RWPE1 (cell line): ENCODE measurements around the gene PDXP.

Experiments
- CTCF ChIA-PET: fragments of 350-600 bp; sonication (Branson Sonifier 250); formaldehyde crosslinking; extraction: SDS; loops from one replicate; lab custom pipeline; 2021; lab: Yijun Ruan, JAX
- POLR2A ChIA-PET: fragments of 400-600 bp; formaldehyde crosslinking; extraction: SDS; loops from one replicate; lab custom pipeline; 2020; ENCODE audit warnings: antibody characterized with exemption; ENCODE audit not compliant: low non-redundant PET; lab: Yijun Ruan, JAX
- DNase-seq: peaks from one replicate; pipeline ENCODE4 v3.0.0; 2012; ENCODE audit warnings: low spot score
- H3K27ac ChIP-seq: fragments of 450-650 bp; 2 replicates; pipeline ENCODE4 v1.5.1; 2017
- TF ChIP-seq, protein P1 (sequence below): fragments of 450-650 bp; conservative IDR thresholded peaks from 2 replicates; pipeline ENCODE4 v1.5.1; 2017; ENCODE audit warnings: low read depth, mild to moderate bottlenecking

PDXP gene

DNA sequence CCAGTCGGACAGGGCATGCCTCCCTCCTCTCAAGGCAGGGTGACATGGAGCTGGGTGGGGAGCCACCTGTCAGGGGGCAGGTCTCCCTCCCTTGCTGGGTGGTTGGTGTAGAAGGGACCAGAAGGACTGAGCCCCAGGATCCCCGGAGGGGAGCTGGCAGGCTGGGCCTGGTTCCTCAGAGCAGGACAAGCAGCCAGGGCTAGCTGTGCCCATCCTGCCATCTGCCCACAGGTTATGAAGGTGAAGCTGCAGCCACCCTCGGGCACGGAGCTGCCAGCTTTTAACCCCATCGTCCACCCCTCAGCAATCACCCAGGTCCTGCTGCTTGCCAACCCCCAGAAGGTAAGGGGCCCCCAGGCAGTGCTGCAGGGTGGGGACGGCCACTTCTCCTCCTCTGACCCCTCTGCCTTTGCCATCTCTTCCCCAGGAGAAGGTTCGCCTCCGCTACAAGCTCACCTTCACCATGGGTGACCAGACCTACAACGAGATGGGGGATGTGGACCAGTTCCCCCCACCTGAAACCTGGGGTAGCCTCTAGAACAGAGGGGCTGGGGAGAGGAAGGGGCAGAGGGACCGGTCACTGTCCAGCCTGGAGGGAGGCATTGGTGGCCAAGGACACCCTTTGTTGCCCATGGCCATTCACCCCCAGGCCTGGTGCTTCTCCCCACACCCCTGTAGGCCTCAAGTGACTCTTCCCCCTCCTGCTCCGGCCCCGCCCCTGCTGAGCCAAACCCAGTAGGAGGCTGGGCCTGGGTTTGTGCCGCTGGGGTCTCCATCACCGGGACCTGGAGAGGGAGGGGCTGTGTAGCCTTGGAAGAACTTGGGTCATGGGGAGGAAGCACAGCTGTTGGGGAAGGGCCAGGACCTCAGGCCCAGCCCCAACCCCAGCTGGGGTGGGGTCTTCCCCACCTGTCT, 26.1 kb upstream of the PDXP start:
- ChIA-PET CTCF (interaction anchor here (0.6 to 1.7 kb wide), 2 partner anchors 11 to 24 kb away, joined by 3 to 6 read pairs; partner anchors contain the start of gene GGA1), POLR2A (no interaction called here)
- H3K27ac ChIP-seq = peak overlapping the region; percentile 66
- DNase-seq = no peak
- TF ChIP-seq, protein P1, sequence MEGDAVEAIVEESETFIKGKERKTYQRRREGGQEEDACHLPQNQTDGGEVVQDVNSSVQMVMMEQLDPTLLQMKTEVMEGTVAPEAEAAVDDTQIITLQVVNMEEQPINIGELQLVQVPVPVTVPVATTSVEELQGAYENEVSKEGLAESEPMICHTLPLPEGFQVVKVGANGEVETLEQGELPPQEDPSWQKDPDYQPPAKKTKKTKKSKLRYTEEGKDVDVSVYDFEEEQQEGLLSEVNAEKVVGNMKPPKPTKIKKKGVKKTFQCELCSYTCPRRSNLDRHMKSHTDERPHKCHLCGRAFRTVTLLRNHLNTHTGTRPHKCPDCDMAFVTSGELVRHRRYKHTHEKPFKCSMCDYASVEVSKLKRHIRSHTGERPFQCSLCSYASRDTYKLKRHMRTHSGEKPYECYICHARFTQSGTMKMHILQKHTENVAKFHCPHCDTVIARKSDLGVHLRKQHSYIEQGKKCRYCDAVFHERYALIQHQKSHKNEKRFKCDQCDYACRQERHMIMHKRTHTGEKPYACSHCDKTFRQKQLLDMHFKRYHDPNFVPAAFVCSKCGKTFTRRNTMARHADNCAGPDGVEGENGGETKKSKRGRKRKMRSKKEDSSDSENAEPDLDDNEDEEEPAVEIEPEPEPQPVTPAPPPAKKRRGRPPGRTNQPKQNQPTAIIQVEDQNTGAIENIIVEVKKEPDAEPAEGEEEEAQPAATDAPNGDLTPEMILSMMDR = no peak

DNA sequence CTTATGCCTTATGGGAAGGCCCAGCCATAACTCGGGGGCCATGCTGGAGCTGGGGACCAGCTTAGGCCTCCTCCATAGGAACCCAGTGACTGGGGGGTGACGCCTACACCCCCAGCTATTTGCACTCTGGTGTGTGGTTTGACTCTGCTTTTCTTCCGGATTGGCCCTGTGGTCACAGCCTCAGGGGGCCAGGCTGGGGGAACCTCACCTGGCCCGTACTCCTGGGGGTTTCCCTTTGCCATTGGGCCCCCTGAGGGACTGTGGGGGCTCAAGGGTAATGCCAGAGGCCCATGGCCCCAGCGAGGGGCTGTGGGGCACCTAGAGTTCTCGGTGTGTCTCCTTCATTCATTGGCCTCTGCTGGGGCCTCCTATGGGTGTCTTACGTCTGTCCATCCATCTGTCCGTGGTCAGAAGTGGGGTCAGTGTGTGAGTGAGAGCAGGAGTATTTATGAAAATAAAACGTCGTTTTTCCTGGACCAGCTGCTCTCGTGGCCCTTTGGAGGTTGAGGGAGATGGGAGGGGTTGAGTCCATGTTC, 25.4 kb upstream of the PDXP start:
- ChIA-PET CTCF (interaction anchor here (0.6 to 1.7 kb wide), 2 partner anchors 10 to 24 kb away, joined by 3 to 6 read pairs; partner anchors contain the start of gene GGA1), POLR2A (no interaction called here)
- TF ChIP-seq, protein P1 = no peak
- peak overlapping the region; percentile 66 for H3K27ac ChIP-seq
- no peak for DNase-seq

DNA sequence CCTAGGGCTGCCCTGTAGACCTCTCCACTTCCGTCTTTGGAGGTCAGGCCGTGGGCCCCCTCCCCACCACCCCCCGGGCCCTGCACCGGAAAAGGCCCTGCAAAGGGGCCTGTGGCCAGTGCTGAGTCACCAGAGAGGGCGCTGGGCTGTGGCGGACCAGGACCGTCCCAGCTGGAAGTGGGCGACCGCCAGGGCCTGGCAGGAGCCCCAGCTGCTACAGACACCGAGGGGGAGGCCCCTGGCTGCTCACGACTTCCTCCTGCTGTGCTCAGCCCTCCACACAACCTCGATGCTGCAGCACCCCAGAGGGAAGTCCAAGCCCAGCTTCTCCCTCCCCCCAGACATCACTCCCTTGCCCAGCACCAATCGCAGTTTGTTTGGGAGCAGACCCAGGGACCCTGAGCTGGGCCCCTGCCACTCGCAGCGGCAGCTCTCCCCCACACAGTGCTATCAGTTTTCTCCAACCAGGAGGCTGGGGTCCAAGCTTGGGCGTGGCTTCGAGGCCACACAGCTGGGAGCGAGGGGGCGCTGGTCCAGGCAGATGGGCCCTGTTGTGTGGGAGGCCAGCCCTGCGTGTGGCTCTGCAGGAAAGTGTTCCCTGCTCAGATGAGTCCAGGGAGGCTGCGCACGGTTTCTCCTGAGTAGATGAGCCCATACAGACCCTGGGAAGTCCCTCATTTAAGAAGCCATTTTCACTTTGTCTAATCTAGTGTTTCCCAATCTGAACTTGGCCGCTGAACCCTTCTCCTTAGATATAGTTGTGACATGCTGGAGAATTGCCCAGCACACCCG, 24.7 kb upstream of the PDXP start:
- ChIA-PET CTCF (interaction anchor here (0.6 to 0.9 kb wide), 3 partner anchors 8 to 26 kb away, joined by 3 to 4 read pairs (median 3); partner anchors contain the start of gene GGA1), POLR2A (no interaction called here)
- DNase-seq = no peak
- TF ChIP-seq, protein P1 = no peak
- peak overlapping the region; percentile 66 for H3K27ac ChIP-seq

DNA sequence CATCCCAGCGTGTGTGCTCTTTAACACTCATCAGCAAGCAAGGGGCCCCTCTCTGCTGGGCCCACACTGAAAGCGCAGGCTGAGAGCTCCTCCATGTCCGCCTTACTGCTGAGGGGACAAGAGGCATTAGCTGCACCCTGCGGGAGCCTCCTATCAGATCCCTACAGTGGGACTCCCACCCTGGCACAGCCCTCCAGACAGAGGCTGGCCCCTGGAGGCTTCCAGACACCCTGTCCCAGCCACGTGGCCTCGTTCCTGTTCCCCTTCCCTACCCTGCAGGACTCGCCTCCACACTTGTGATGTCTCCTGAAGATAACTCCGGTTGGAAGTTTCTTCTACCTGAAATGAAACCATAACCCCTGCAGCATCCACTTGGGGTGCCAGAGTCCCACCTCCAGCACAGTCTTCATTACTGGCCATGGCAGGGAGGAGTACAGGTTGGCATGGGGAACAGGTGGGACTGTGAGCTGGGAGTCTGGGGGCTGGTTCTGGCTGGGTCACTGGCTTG, 24.1 kb upstream of the PDXP start:
- TF ChIP-seq, protein P1 = peak; percentile 23; the same call in 1 of the 2 replicates
- DNase-seq = no peak
- peak overlapping the region; percentile 66 for H3K27ac ChIP-seq
- ChIA-PET POLR2A (no interaction called here), CTCF (interaction anchor here (0.9 kb wide), 1 partner anchor 27 kb away, joined by 4 read pairs; no protein-coding TSS in a partner anchor)

DNA sequence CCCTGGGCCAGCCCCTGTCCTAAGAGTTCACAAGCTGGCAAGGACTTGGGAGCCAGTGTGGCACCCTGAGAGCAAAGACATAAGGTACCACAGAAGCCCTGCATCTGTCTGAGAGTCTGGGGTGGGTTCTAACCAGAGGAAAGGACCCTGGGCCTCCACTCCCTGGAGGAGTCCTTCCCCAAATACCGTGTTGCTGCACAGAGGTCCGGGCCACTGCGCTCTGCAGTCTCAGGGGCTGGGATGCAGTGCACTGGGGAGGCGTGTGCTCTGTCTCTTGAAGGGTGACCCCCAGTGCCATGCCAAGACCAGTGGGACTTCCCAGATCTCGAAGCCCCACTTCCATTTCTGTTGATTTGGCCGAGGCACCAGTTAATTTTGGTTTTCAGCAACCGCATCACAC, 23.4 kb upstream of the PDXP start:
- CTCF ChIA-PET = interaction anchor here (0.6 kb wide), 1 partner anchor 228 kb away, joined by 3 read pairs; no protein-coding TSS in a partner anchor
- no peak for DNase-seq
- TF ChIP-seq, protein P1 = no peak
- peak overlapping the region; percentile 66 for H3K27ac ChIP-seq
- POLR2A ChIA-PET = no interaction called here
